ENCODE measurements around the gene ALG10B.

The ALG10B gene, protein sequence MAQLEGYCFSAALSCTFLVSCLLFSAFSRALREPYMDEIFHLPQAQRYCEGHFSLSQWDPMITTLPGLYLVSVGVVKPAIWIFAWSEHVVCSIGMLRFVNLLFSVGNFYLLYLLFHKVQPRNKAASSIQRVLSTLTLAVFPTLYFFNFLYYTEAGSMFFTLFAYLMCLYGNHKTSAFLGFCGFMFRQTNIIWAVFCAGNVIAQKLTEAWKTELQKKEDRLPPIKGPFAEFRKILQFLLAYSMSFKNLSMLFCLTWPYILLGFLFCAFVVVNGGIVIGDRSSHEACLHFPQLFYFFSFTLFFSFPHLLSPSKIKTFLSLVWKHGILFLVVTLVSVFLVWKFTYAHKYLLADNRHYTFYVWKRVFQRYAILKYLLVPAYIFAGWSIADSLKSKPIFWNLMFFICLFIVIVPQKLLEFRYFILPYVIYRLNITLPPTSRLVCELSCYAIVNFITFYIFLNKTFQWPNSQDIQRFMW

DNA sequence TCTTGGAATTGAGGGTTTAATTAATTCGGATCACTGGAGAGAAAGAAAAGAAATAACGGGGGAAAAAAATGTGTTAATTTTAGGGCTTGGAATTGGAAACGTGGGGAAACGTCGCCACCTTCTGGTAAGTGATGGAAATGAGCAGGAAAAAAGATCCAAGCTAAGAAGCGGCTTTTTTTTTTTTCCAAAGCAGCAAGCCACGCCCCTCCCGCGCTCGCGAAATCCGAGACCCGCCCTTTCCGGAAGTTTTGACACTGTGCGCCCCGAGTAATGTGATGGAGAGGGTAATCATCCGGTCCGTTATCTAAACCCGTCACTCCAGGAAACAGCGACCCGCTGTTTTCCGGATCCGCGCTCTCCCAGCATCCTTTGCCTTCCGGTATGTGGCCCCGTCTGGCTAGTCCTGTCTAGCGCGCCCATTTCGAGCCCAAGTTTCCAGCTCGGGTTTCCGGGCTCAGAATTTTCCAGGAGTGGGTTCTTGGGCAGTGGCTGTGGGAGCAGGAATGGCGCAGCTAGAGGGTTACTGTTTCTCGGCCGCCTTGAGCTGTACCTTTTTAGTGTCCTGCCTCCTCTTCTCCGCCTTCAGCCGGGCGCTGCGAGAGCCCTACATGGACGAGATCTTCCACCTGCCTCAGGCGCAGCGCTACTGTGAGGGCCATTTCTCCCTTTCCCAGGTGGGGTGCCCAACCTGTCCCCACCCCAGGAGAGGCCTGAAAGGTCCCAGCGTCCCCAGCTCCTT, at the start of gene ALG10B:
Gene ALG10B, plus strand, starts transcription at position 384 of the 739 bp plus-strand sequence. Its CDS starts 120 bp downstream, at position 504.
- peaks cover 17% of the 10 kb centered on the region for H3K79me2 ChIP-seq (ENCODE audit: control insufficient read depth, low read length)
- no peaks in the 10 kb centered on the region for H4K20me1 ChIP-seq (ENCODE audit: control insufficient read depth, insufficient read depth, low read depth, low read length)
- TF ChIP-seq EZH2phosphoT487 (IDR thresholded peaks at IDR 0.05; ENCODE audit: borderline replicate concordance, low read length): no peak
- TF ChIP-seq, protein P1, sequence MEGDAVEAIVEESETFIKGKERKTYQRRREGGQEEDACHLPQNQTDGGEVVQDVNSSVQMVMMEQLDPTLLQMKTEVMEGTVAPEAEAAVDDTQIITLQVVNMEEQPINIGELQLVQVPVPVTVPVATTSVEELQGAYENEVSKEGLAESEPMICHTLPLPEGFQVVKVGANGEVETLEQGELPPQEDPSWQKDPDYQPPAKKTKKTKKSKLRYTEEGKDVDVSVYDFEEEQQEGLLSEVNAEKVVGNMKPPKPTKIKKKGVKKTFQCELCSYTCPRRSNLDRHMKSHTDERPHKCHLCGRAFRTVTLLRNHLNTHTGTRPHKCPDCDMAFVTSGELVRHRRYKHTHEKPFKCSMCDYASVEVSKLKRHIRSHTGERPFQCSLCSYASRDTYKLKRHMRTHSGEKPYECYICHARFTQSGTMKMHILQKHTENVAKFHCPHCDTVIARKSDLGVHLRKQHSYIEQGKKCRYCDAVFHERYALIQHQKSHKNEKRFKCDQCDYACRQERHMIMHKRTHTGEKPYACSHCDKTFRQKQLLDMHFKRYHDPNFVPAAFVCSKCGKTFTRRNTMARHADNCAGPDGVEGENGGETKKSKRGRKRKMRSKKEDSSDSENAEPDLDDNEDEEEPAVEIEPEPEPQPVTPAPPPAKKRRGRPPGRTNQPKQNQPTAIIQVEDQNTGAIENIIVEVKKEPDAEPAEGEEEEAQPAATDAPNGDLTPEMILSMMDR (IDR thresholded peaks at IDR 0.05; ENCODE audit: low read depth, low read length, poor library complexity, severe bottlenecking): peak; percentile 59
- no peaks in the 10 kb centered on the region for H3K9me3 ChIP-seq (ENCODE audit: control insufficient read depth, insufficient read depth, low read length)
- peak within 1 kb of the TSS; percentile 87 for H3K4me2 ChIP-seq (ENCODE audit: low read length)
- H3K27me3 ChIP-seq (ENCODE audit: control insufficient read depth, low read length): no peaks in the 10 kb centered on the region
- peaks cover 5% of the 10 kb centered on the region for H3K36me3 ChIP-seq (ENCODE audit: control insufficient read depth, low read length)
- H3K4me1 ChIP-seq (ENCODE audit: control insufficient read depth, low read length): peaks cover 13% of the 10 kb centered on the region
- no peaks in the 10 kb centered on the region for H3F3A ChIP-seq (ENCODE audit: control insufficient read depth, insufficient read depth)
- H3K27ac ChIP-seq (ENCODE audit: low read depth, low read length): peak within 1 kb of the TSS; percentile 23
- no peaks in the 10 kb centered on the region for H3K9me2 ChIP-seq (replicated peaks; ENCODE audit: control insufficient read depth, low read length)
- peak within 1 kb of the TSS; percentile 77 for H3K4me3 ChIP-seq (ENCODE audit: low read length)

DNA sequence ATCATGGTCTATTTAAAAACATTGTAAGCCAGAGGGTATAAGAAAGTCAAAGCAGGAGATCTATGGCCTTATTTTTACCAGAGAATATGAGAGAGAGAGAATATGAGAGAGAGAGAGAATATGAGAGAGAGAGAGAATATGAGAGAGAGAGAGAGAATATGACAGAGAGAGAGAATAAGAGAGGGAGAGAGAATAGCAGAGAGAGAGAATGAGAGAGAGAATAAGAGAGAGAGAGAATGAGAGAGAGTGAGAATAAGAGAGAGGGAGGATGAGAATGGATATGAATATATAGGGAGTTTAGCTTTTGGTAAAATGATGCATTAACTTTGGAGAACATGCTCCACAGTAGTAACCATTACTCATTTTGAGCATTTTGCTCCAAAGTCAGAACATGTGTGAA, 48.0 kb upstream of the ALG10B start:
- no peak for TF ChIP-seq EZH2phosphoT487 (IDR thresholded peaks at IDR 0.05; ENCODE audit: borderline replicate concordance, low read length)
- TF ChIP-seq, protein P1 (IDR thresholded peaks at IDR 0.05; ENCODE audit: low read depth, low read length, poor library complexity, severe bottlenecking): no peak
- H4K20me1 ChIP-seq (ENCODE audit: control insufficient read depth, insufficient read depth, low read depth, low read length): no peaks in the 10 kb centered on the region
- no peaks in the 10 kb centered on the region for H3K27me3 ChIP-seq (ENCODE audit: control insufficient read depth, low read length)
- H3K4me1 ChIP-seq (ENCODE audit: control insufficient read depth, low read length): no peaks in the 10 kb centered on the region
- no peak overlapping the region for H3K27ac ChIP-seq (ENCODE audit: low read depth, low read length)
- H3K9me2 ChIP-seq (replicated peaks; ENCODE audit: control insufficient read depth, low read length): no peaks in the 10 kb centered on the region
- H3K36me3 ChIP-seq (ENCODE audit: control insufficient read depth, low read length): no peaks in the 10 kb centered on the region
- no peaks in the 10 kb centered on the region for H3K9me3 ChIP-seq (ENCODE audit: control insufficient read depth, insufficient read depth, low read length)
- H3K4me2 ChIP-seq (ENCODE audit: low read length): no peak overlapping the region
- no peaks in the 10 kb centered on the region for H3K79me2 ChIP-seq (ENCODE audit: control insufficient read depth, low read length)
- no peak overlapping the region for H3K4me3 ChIP-seq (ENCODE audit: low read length)
- H3F3A ChIP-seq (ENCODE audit: control insufficient read depth, insufficient read depth): no peaks in the 10 kb centered on the region

DNA sequence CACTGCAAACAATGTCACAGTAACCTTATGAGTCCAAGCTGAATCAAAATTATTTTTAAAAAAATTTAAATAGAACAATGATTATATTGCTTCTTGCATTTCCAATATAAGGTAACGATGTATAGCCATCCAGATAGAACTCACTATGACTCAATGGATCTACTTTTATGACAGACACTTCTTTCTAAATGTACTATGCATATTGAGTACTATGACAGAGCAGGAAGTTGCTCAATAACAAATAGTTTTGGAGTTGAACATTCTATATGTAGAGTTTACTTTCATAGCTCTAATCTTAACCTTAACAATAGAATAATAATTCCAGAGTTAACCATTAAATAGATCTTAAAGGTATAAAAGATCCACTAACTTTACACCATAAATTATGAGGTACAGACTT, 46.7 kb upstream of the ALG10B start:
- Histone ChIP-seq H4K20me1 (ENCODE audit: control insufficient read depth, insufficient read depth, low read depth, low read length) (no peaks in the 10 kb centered on the region), H3K4me3 (ENCODE audit: low read length) (no peak overlapping the region), H3K9me2 (replicated peaks; ENCODE audit: control insufficient read depth, low read length) (no peaks in the 10 kb centered on the region), H3K79me2 (ENCODE audit: control insufficient read depth, low read length) (no peaks in the 10 kb centered on the region), H3K36me3 (ENCODE audit: control insufficient read depth, low read length) (no peaks in the 10 kb centered on the region), H3F3A (ENCODE audit: control insufficient read depth, insufficient read depth) (no peaks in the 10 kb centered on the region), H3K27me3 (ENCODE audit: control insufficient read depth, low read length) (no peaks in the 10 kb centered on the region), H3K27ac (ENCODE audit: low read depth, low read length) (no peak overlapping the region), H3K9me3 (ENCODE audit: control insufficient read depth, insufficient read depth, low read length) (no peaks in the 10 kb centered on the region), H3K4me1 (ENCODE audit: control insufficient read depth, low read length) (no peaks in the 10 kb centered on the region), H3K4me2 (ENCODE audit: low read length) (no peak overlapping the region)
- TF ChIP-seq EZH2phosphoT487 (IDR thresholded peaks at IDR 0.05; ENCODE audit: borderline replicate concordance, low read length): no peak
- TF ChIP-seq, protein P1 (IDR thresholded peaks at IDR 0.05; ENCODE audit: low read depth, low read length, poor library complexity, severe bottlenecking): no peak

Data from DOHH2 (cell line).